ENCODE results near the gene LILRA5. TPM values are rescaled to one million over a fixed set of nuclear protein-coding genes. Genes with fewer than 3 reads are reported as not detected.
"Not testable (repeated sequence)": the region's sequence is repeated elsewhere in the genome, so short reads cannot be mapped to it uniquely, and the experiment has no call there.

LILRA5 gene
- total RNA-seq, 1 donor from 2014 or later, result not detected

GRCh38 chr19:54325194-54325621, 12.2 kb upstream of the LILRA5 start:
- Mint-ChIP-seq H3K4me3 (ENCODE audit: low read depth) (no peak overlapping the region), H3K27ac (no peak overlapping the region), H3K9me3 (ENCODE audit: low read depth) (peaks cover 16% of the 10 kb centered on the region), H3K36me3 (ENCODE audit: insufficient read depth) (no peaks in the 10 kb centered on the region), H3K27me3 (peaks cover 30% of the 10 kb centered on the region), H3K4me1 (ENCODE audit: low read depth) (no peaks in the 10 kb centered on the region)
- TF ChIP-seq, protein P1, sequence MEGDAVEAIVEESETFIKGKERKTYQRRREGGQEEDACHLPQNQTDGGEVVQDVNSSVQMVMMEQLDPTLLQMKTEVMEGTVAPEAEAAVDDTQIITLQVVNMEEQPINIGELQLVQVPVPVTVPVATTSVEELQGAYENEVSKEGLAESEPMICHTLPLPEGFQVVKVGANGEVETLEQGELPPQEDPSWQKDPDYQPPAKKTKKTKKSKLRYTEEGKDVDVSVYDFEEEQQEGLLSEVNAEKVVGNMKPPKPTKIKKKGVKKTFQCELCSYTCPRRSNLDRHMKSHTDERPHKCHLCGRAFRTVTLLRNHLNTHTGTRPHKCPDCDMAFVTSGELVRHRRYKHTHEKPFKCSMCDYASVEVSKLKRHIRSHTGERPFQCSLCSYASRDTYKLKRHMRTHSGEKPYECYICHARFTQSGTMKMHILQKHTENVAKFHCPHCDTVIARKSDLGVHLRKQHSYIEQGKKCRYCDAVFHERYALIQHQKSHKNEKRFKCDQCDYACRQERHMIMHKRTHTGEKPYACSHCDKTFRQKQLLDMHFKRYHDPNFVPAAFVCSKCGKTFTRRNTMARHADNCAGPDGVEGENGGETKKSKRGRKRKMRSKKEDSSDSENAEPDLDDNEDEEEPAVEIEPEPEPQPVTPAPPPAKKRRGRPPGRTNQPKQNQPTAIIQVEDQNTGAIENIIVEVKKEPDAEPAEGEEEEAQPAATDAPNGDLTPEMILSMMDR (IDR thresholded peaks at IDR 0.05; ENCODE audit: unreplicated experiment), result peak; percentile 82
- DNase-seq (ENCODE audit: low spot score, unreplicated experiment), result no peak

DNA sequence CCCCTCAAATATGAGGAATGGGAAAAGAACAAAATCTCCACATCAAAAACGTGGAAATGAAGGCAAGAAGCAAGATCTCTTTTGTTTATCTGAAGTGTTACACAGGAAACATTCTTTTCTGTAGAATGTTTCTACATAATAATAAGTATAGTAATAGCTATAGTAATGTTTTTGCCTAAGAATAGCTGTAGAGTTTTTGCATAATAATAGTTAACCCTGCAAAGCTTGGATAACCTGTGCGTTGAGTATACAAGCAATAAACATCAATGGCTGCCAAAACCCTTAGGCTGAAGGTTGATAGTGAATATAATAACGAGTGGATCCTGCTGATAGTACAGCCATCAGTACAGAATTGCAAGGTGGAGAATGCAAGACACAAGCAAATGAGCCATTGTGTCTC, 11.1 kb upstream of the LILRA5 start:
- Mint-ChIP-seq H3K36me3 (ENCODE audit: insufficient read depth) (no peaks in the 10 kb centered on the region), H3K9me3 (ENCODE audit: low read depth) (peaks cover 17% of the 10 kb centered on the region), H3K4me1 (ENCODE audit: low read depth) (no peaks in the 10 kb centered on the region), H3K4me3 (ENCODE audit: low read depth) (no peak overlapping the region), H3K27me3 (peaks cover 31% of the 10 kb centered on the region), H3K27ac (no peak overlapping the region)
- TF ChIP-seq, protein P1 (IDR thresholded peaks at IDR 0.05; ENCODE audit: unreplicated experiment), result no peak
- DNase-seq (ENCODE audit: low spot score, unreplicated experiment), result no peak

DNA sequence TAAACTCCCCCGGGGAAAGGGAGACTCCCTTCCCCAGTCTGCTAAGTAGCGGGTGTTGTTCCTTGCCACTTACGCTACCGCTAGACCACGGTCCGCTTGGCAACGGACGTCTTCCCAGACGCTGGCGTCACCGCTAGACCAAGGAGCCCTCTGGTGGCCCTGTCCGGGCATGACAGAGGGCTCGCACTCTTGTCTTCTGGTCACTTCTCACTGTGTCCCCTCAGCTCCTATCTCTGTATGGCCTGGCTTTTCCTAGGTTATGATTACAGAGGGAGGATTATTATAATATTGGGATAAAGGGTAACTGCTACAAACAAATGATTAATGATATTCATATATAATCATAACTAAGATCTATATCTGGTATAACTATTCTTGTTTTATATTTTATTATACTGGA, 10.0 kb upstream of the LILRA5 start:
- not testable (repeated sequence) for DNase-seq (ENCODE audit: low spot score, unreplicated experiment); H3K27ac Mint-ChIP-seq; H3K36me3 Mint-ChIP-seq (ENCODE audit: insufficient read depth); H3K4me3 Mint-ChIP-seq (ENCODE audit: low read depth); H3K4me1 Mint-ChIP-seq (ENCODE audit: low read depth)
- peaks cover 26% of the 10 kb centered on the region for H3K27me3 Mint-ChIP-seq
- peaks cover 17% of the 10 kb centered on the region for H3K9me3 Mint-ChIP-seq (ENCODE audit: low read depth)

DNA sequence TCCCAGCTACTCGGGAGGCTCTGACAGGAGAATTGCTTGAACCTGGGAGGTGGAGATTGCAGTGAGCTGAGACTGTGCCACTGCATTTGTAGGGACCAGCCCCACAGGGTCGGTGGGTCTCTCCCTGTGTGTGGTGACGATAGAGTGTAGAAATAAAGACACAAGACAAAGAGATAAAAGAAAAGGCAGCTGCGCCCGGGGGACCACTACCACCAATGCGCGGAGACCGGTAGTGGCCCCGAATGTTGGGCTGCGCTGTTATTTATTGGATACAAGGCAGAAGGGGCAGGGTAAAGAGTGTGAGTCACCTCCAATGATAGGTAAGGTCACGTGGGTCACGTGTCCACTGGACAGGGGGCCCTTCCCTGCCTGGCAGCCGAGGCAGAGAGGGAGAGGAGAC, 9.3 kb upstream of the LILRA5 start:
- H3K27ac Mint-ChIP-seq; H3K4me3 Mint-ChIP-seq (ENCODE audit: low read depth); H3K36me3 Mint-ChIP-seq (ENCODE audit: insufficient read depth); DNase-seq (ENCODE audit: low spot score, unreplicated experiment); H3K4me1 Mint-ChIP-seq (ENCODE audit: low read depth): not testable (repeated sequence)
- H3K9me3 Mint-ChIP-seq (ENCODE audit: low read depth), result peaks cover 17% of the 10 kb centered on the region
- peaks cover 23% of the 10 kb centered on the region for H3K27me3 Mint-ChIP-seq

DNA sequence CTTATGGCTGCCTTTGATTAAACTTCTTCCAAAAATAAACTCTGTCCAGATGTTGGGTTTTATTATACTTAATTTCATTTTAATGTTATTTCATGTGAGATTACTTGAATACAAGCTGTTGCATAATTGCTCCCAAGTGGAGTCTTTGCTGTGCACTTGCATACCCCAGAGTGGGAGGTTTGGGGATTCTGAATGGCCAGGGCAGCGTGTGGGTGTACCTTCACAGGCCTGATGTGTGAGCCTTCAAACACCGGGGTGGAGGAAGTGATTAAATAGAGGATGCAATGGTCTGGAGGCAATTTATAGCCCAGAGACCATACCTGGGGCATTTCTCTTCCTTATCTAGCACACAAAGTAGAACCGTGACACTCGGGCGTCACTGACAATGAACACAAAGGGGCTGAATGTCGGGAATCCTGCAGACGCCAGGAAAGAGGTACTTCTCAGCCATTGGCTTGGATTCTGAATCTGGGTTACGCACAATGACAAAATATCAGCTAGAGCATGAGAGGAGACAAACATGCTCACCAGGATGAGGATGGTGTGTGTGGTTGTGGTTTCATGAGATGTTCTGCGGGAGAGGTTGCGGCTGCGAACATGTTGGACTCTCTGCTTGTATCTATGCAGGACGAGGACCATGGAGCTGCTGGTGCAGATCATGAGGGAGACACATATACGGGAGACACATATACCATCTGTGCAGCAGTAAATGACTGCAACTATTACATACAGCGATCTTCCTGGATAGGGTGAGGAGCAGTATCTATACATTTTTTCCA, 7.1 kb upstream of the LILRA5 start:
- no peak for DNase-seq (ENCODE audit: low spot score, unreplicated experiment)
- Mint-ChIP-seq H3K27ac (no peak overlapping the region), H3K27me3 (peaks cover 22% of the 10 kb centered on the region), H3K4me3 (ENCODE audit: low read depth) (no peak overlapping the region), H3K4me1 (ENCODE audit: low read depth) (no peaks in the 10 kb centered on the region), H3K36me3 (ENCODE audit: insufficient read depth) (no peaks in the 10 kb centered on the region), H3K9me3 (ENCODE audit: low read depth) (peaks cover 17% of the 10 kb centered on the region)
- TF ChIP-seq, protein P1 (IDR thresholded peaks at IDR 0.05; ENCODE audit: unreplicated experiment), result no peak

DNA sequence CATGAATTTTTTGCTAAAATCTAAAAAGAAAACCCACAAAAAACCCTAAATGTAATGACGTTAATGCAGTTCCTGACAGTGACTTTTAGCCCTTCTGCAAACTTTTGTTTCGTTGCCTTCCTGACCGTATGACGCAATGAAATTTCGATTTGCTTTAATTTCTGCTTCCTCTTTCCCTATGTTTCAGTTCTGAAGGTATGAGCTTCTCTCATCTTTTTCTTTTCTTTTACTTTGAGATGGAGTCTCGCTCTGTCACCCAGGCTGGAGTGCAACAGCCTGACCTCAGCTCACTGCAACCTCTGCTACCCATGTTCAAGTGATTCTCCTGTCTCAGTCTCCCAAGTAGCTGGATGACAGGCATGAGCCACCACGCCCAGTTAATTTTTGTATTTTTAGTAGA, 6.1 kb upstream of the LILRA5 start:
- peaks cover 19% of the 10 kb centered on the region for H3K27me3 Mint-ChIP-seq
- no peak for DNase-seq (ENCODE audit: low spot score, unreplicated experiment)
- H3K36me3 Mint-ChIP-seq (ENCODE audit: insufficient read depth), result no peaks in the 10 kb centered on the region
- H3K4me3 Mint-ChIP-seq (ENCODE audit: low read depth), result no peak overlapping the region
- peaks cover 17% of the 10 kb centered on the region for H3K9me3 Mint-ChIP-seq (ENCODE audit: low read depth)
- H3K27ac Mint-ChIP-seq, result no peak overlapping the region
- TF ChIP-seq, protein P1 (IDR thresholded peaks at IDR 0.05; ENCODE audit: unreplicated experiment), result no peak
- no peaks in the 10 kb centered on the region for H3K4me1 Mint-ChIP-seq (ENCODE audit: low read depth)
